Glomerular visceral epithelial cell (primary cell): Measurements from ENCODE around the gene EID2.

Experiments
- DNase-seq: peaks from one replicate; pipeline ENCODE4 v3.0.0-alpha.2; 2016; ENCODE audit errors: extremely low spot score

Gene EID2

DNA sequence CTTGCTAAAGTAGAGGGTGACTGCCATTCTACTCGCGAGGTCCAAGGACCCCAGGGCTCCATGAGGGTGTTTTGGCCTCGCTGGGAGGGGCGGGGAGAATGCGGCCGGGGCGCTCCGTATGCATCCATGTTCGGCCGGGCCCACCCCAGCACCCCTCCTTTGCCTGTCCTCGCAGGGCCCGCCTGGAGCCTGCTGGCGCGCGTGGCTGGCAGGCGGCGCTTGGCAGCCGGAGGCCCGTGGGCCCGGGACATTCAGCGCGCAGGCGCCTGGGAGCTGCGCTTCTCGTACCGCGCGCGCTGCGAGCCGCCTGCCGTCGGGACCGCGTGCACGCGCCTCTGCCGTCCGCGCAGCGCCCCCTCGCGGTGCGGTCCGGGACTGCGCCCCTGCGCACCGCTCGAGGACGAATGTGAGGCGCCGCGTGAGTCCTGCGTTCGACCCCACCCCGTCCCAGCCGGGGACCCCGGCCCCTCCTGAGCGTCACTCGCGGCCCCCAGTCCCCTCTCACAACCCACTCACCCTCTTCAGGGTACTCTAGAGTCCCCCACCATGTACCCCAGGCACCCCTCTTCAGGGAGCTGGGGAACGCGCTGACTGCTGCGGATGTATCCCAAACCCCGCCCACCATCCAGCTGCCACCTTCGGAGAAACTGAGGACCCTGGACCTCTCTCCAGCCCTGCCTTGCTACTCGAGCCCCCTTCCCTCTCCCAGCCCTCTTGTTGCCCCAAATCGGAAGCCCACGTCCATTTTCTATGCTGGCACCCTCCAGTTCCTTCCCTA, 37.1 kb downstream of the EID2 start:
- peak; percentile 68 for DNase-seq

DNA sequence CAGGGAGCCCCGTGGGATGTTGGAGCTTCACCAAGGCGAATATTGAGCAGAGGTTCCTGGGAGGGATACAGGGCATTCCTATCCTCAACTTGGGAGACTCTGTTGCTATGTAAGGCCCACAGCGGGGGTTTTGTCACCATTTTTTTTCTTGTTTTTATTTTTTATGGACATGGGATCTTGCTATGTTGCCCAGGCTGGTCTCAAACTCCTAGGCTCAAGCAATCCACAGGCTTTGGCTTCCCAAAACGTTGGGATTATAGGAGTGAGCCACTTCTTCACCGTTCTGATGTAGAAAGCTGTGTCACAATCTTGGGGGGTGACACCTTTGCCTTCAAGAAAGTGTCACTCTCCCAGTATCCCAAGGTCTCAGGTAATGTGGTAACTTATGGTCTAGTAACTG, 38.6 kb downstream of the EID2 start:
- no peak for DNase-seq

DNA sequence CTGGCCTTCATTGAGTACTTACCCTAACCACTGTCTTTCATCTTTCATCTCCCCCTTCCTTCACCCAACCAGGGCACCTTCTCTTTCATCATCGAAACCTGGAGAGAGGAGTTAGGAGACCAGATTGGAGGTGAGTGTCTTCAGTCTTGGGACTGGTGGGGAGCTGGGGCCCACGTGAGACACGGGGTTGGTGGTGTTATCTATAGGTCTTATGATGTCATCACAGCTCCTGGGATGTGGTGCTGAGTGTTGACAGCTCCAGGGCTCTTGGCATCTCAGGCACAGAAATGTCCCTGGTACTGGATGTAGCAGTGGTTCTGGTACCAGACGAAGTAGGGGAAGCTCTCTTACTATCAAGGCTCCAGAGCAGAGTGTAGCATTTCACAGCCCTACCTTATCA, 39.4 kb downstream of the EID2 start:
- no peak for DNase-seq

DNA sequence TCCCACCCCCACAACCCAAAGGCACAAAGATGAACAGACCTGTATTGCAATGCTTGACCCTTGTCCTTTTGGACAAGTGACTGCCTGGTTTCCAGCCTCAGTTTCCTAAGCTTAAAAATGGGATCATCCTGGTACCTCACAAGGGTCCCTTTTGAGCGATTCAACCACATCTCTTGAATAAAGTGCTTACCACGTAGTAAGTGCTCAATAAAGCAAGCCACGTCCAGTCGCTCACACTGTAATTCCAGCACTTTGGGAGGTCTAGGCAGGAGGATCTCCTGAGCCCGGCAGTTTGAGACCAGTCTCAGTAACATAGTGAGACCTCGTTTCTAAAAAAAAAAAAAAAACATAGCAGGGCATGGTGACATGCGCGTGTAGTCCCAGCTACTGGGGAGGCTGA, 40.0 kb downstream of the EID2 start:
- no peak for DNase-seq

DNA sequence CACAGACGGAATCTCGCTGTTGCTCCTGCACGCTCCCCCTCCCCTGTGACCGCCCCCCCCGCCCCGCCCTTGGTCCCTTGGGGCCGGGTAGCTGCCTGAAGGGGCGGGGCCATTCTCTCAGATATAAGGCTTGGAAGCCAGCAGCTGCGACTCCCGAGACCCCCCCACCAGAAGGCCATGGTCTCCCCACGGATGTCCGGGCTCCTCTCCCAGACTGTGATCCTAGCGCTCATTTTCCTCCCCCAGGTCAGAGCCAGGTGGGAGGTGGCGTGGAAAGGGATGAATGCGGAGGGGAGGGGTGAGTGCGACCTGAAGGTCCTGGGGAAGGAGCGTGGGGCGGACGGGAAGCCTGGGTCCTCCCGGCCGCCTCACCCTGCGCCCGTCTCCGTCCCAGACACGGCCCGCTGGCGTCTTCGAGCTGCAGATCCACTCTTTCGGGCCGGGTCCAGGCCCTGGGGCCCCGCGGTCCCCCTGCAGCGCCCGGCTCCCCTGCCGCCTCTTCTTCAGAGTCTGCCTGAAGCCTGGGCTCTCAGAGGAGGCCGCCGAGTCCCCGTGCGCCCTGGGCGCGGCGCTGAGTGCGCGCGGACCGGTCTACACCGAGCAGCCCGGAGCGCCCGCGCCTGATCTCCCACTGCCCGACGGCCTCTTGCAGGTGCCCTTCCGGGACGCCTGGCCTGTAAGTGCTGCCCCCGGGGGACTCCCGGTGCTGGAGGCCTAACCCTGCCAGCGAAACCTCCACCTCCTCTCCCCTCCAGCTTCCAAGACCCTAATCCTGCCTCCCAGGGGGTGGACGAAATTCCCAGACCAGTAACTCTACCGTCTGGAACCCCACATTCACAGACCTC, 40.9 kb downstream of the EID2 start, which contains the start of gene DLL3:
DLL3 (plus strand) TSS at position 150 of the 845 bp plus-strand sequence; CDS start at position 178, 28 bp downstream.
- no peak for DNase-seq

DNA sequence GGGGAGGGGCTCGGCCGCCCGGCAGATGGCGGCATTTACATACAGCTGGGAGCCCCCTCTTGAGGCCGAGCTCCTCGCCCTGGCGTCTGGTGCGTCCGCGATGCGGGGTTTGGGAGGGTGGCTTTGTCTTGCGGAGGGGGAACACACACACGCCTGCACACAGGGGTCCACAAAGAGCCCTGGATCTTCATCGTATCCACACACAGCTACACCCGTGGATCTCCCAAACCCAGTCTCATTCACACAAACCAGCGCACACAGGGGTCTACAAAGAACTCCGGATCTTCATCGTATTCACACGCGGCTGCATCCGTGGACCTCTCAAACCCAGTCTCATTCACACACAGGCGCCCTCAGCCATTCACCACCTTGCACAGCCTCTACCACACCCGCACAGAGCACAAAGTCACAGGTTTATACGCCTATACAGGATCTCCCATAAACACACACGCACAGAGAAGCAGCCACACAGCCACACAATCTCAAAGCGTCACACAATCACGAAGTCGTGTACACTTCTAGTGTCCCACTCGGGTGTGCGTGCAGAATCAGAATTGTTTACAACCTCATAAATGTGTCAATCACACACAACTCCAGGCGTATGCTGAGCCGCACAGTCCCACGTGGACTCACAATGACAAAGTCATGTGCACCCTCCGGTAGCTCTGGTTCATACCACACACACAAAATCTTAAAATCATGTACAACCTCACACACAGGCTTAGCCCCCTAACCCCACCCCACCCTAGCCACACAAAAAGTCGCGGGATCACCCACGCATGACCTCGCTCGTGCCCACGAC, 41.8 kb downstream of the EID2 start:
- DNase-seq: peak; percentile 34

DNA sequence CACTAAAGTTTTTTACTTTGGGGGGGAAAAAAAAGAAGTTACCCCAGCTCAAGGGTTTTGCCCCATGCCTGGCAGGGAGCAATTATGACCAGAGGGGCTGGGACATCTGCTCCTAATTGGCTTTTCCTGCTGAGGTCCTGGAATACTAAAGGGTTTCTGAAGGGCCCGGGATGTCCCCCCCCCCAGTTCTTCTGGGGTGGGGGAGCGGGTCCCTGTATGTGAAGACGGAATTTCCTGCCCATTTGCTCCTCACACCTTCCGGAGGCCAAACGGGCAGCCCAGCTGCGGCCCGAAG, 42.3 kb downstream of the EID2 start:
- DNase-seq: no peak

DNA sequence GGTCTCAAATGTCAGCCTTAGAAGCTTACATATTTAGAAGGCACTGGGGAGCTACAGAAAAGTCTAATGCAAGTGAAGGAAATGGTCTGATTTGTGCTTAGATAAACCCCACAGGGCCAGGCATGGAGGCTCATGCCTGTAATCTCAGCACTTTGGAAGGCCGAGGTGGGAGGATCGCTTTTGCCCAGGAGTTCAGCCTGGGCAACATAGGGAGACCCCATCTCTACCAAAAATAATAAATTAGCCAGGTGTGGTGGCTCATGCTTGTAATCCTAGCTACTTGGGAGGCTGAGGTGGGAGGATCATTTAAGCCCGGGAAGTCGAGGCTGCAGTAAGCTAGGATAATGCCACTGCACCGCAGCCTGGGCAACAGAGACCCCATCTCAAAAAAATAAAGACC, 43.9 kb downstream of the EID2 start:
- no peak for DNase-seq

DNA sequence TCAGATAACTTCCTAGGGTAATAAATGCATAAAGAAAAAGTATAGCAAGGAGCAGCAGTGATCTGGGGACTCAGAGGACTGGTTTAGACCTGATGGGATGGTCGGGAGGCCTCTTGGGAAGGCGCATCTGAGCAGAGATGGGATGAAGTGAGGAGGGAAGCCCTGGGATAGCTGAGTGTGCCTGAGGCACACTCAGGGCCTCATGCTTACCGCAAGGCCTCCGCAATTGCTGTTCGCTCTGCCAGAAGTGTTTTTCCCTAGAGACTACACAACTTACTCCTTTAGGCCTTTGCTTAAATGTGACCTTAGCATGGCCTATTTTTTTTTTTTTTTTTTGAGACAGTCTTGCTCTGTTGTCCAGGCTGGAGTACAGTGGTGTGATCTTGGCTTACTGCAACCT, 45.3 kb downstream of the EID2 start:
- DNase-seq: no peak

DNA sequence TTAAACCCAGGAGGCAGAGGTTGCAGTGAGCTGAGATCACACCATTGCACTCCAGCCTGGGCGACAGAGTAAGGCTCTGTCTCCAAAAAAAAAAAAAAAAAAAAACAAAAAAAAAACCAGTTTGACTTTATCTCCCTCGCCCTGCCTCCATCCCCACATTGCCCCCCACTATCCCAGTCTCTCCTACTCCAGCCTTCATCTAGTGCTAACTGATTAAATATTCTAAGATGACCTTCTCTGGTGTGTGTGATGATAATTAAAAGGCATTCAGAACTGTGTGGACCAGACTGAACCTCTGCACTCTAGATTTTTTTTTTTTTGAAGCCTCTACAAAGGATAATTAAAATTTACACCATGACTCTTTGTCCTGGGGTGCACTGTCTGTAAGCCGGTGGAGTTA, 47.2 kb downstream of the EID2 start:
- no peak for DNase-seq

DNA sequence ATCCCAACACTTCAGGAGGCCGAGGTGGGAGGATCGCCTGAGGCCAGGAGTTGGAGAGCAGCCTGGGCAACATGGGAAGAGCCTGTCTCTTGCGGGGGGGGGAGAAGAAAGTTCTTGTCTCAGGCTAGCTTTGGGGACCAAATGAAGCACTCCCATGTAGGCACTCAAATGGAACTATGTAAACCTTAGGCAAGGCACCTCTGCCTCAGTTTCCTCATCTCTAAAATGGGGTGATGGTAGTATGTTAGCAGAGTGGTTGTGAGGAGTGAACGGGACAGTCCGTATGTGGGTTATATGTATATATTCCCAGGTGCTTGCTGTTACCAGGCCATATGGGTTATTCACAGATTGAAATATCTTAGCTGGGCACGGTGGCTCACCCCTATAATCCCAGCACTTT, 47.7 kb downstream of the EID2 start:
- DNase-seq: no peak

DNA sequence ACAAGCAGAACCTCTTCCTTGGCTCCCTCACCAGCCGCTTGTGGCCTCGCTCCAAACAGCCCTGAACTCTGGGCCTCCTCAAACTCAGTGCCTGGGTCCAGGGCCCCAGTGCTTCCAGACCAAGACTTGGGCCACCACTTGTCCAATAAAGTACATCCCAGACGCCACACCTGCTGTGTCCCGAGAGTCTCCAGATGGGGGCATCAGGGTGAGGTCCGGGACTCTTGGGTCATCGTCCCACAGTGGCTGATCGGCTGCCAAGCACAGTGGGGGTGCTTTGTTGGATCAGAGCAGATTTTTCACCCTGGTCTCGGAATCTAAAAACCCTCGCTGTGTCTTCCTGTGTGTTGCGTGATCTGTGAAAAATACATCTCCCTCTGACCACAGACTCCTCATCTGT, 50.2 kb downstream of the EID2 start:
- no peak for DNase-seq
